ENCODE measurements around the gene ZNF827.

The ZNF827 gene

DNA sequence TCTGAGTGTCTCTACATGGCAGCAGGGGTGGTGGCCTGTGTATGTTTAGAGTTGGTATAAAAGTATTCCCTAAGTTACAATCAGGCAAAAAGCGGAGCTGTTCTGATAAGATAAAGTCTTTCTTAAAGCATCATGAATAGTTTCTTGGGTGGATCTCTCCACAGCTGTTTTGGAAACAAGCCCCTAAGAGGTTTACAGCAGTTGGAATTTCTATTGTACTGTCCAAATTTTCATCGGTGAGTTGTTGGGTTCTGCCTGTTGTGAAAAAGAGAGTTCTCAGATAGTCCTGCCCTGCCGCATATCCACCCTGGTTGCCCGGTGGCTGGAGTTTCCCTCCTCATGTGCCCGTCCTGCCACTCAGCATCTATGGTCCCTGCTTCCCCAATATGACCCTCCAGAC is 208.6 kb downstream of the ZNF827 start:
- Histone ChIP-seq H3K27ac (no peak overlapping the region), H3K4me1 (ENCODE audit: control insufficient read depth in 1 of 2, insufficient read depth in 1 of 2, low read depth in 1 of 2, low read length in 1 of 2) (peaks cover 0 to 13% of the 10 kb centered on the region in 2 experiments), H3K9me3 (no peaks in the 10 kb centered on the region), H3K4me3 (ENCODE audit: low read depth in 1 of 2, low read length in 1 of 2) (no peak overlapping the region), H3K36me3 (no peaks in the 10 kb centered on the region), H3K27me3 (peaks cover 34% of the 10 kb centered on the region)
- TF ChIP-seq, protein P1, sequence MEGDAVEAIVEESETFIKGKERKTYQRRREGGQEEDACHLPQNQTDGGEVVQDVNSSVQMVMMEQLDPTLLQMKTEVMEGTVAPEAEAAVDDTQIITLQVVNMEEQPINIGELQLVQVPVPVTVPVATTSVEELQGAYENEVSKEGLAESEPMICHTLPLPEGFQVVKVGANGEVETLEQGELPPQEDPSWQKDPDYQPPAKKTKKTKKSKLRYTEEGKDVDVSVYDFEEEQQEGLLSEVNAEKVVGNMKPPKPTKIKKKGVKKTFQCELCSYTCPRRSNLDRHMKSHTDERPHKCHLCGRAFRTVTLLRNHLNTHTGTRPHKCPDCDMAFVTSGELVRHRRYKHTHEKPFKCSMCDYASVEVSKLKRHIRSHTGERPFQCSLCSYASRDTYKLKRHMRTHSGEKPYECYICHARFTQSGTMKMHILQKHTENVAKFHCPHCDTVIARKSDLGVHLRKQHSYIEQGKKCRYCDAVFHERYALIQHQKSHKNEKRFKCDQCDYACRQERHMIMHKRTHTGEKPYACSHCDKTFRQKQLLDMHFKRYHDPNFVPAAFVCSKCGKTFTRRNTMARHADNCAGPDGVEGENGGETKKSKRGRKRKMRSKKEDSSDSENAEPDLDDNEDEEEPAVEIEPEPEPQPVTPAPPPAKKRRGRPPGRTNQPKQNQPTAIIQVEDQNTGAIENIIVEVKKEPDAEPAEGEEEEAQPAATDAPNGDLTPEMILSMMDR (IDR thresholded peaks at IDR 0.05), result no peak

DNA sequence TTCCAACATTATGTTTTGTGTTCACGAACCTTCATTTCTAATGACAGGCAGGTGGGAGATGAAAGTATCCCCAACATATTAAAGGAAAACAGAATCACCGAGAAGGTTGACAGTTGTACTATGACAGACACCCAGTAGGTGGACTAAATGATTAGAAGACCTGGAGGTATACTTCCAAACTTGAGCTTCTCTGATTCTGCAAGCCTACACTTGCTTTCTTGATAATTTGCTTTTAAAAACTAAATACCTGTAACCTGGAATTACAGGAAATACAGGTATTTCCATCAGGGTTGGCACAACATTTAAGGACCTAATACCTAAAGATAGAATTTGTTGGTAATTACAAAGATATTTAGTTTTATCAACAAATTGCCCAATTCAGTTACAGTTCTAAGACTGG is 215.3 kb downstream of the ZNF827 start:
- H3K27ac ChIP-seq, result no peak overlapping the region
- H3K27me3 ChIP-seq, result no peaks in the 10 kb centered on the region
- no peaks in the 10 kb centered on the region for H3K36me3 ChIP-seq
- H3K4me1 ChIP-seq (ENCODE audit: control insufficient read depth in 1 of 2, insufficient read depth in 1 of 2, low read depth in 1 of 2, low read length in 1 of 2), result no peaks in the 10 kb centered on the region
- H3K9me3 ChIP-seq, result no peaks in the 10 kb centered on the region
- H3K4me3 ChIP-seq (ENCODE audit: low read depth in 1 of 2, low read length in 1 of 2), result no peak overlapping the region
- TF ChIP-seq, protein P1 (IDR thresholded peaks at IDR 0.05), result no peak

DNA sequence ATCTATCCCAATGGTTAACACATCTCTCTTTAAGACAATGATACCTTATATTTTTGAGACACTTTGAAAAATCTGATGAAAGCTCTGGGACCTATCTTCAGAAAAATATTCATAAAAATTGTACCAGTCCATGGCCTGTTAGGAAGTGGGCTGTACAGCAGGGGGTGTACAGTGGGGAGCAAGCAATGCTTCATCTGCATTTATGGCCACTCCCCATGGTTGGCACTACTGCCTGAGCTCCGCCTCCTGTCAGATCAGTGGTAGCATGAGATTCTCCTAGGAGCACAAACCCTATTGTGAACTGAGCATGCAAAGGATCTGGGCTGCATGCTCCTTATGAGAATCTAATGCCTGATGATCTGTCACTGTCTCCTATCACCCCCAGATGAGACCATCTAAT is 216.1 kb downstream of the ZNF827 start:
- Histone ChIP-seq H3K4me3 (ENCODE audit: low read depth in 1 of 2, low read length in 1 of 2) (no peak overlapping the region), H3K36me3 (no peaks in the 10 kb centered on the region), H3K9me3 (no peaks in the 10 kb centered on the region), H3K27me3 (no peaks in the 10 kb centered on the region), H3K27ac (no peak overlapping the region), H3K4me1 (ENCODE audit: control insufficient read depth in 1 of 2, insufficient read depth in 1 of 2, low read depth in 1 of 2, low read length in 1 of 2) (no peaks in the 10 kb centered on the region)
- TF ChIP-seq, protein P1 (IDR thresholded peaks at IDR 0.05), result no peak

DNA sequence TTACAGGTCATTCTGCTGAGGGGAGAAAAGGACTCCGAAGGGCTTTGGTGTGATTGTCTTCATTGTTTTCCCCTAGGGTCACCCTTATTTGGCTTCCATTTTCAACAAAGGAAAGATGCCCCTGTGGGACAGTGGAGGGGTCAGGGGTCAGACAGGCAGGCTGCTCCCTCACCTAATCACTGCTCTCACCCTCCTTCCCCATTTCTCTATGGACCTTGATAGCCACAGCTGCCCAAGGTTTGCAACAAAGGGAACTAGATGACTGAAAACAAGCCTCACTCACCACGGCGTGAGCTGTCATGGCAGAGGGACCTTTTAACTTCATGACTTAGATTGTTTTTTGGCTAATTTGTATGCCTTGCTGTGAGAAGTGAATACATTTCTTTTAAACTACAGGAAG is 218.0 kb downstream of the ZNF827 start:
- Histone ChIP-seq H3K9me3 (no peaks in the 10 kb centered on the region), H3K27me3 (no peaks in the 10 kb centered on the region), H3K4me3 (ENCODE audit: low read depth in 1 of 2, low read length in 1 of 2) (no peak overlapping the region), H3K27ac (no peak overlapping the region), H3K4me1 (ENCODE audit: control insufficient read depth in 1 of 2, insufficient read depth in 1 of 2, low read depth in 1 of 2, low read length in 1 of 2) (no peaks in the 10 kb centered on the region), H3K36me3 (no peaks in the 10 kb centered on the region)
- TF ChIP-seq, protein P1 (IDR thresholded peaks at IDR 0.05), result no peak

DNA sequence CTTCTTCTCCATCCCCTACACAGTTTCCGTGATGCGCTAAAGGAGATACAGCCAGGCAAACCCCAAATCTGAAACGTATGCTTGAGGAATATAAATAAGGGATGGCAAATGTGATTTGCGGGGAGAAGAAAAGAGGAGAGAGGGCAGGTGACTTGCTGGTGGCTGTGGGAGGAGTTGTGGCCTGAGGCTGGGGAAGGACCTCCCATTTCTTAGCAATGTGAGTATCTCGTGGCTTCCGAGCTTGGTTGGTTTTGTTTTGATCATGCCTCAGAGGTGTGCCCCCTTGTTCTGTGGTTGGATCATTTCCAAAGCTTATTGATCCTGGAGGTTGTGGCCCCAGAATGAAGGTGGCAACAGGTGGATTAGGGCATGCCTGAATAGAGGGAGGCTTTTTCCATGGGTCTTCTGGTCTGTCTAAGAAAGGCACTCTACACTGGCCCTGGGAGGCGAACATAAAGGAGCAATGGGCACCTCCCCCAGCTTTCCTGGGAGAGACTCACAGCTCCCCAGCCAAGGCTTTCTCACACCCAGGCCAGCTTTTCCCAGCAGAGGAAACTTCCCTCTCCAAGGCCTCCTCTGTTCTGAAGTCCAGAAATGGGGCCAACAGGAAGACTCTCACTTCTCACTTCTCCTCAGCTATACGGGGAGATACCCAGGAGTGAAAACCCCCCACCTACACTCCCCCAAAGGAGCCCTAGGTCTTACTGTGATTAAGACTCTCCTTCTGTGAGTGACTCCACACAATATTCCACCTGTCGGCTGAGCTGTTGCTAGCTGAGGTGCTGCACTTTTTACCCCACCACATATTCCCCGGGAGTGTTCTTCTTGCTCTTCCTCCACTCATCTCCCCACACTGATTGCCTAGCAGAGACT is 218.6 kb downstream of the ZNF827 start:
- Histone ChIP-seq H3K27me3 (no peaks in the 10 kb centered on the region), H3K36me3 (no peaks in the 10 kb centered on the region), H3K27ac (no peak overlapping the region), H3K9me3 (no peaks in the 10 kb centered on the region), H3K4me3 (ENCODE audit: low read depth in 1 of 2, low read length in 1 of 2) (no peak overlapping the region), H3K4me1 (ENCODE audit: control insufficient read depth in 1 of 2, insufficient read depth in 1 of 2, low read depth in 1 of 2, low read length in 1 of 2) (no peaks in the 10 kb centered on the region)
- TF ChIP-seq, protein P1 (IDR thresholded peaks at IDR 0.05), result no peak
